Coronary artery (tissue), 2 donors: ENCODE measurements around the gene SNX30.

ENCODE experiments used
- DNase-seq: peaks from one replicate; pipeline ENCODE4 v3.0.0-alpha.2; 2017; ENCODE audit warnings: low spot score
- H3K27ac ChIP-seq, 2 donors: fragments of 200-600 bp; sonication (generic); one replicate each; pipeline ENCODE4 v1.5.1; 2016 to 2019
- H3K4me3 ChIP-seq: fragments of 200-600 bp; sonication (generic); 2 replicates; pipeline ENCODE4 v1.5.1; 2016; ENCODE audit warnings: mild to moderate bottlenecking, moderate library complexity
- TF ChIP-seq, protein P1 (sequence below): fragments of 200-600 bp; sonication (generic); IDR thresholded peaks from one replicate; pipeline ENCODE4 v1.5.1; 2019; ENCODE audit warnings: antibody characterized with exemption

Gene SNX30

DNA sequence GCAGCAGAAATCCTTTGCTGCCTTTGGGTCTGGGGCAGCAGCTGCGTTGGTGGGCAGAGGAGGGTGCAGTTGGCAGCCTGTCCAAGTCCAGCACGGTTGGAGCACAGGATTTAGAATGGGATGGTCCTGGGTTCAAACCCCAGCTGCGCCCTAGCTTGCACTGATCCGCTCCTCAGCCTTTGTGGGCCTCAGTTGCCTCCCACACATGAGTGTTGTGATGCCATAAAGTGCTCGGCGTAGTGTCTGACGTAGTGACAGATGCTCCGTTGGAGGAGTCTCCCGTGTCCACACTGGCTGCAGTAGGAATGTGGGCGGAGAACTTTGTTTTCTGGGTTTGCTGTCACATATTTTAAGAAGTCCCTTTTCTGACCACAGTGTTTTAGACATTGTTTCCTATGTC is 104.1 kb downstream of the SNX30 start:
- no peak overlapping the region for H3K27ac ChIP-seq
- DNase-seq: no peak
- no peak overlapping the region for H3K4me3 ChIP-seq
- TF ChIP-seq, protein P1, sequence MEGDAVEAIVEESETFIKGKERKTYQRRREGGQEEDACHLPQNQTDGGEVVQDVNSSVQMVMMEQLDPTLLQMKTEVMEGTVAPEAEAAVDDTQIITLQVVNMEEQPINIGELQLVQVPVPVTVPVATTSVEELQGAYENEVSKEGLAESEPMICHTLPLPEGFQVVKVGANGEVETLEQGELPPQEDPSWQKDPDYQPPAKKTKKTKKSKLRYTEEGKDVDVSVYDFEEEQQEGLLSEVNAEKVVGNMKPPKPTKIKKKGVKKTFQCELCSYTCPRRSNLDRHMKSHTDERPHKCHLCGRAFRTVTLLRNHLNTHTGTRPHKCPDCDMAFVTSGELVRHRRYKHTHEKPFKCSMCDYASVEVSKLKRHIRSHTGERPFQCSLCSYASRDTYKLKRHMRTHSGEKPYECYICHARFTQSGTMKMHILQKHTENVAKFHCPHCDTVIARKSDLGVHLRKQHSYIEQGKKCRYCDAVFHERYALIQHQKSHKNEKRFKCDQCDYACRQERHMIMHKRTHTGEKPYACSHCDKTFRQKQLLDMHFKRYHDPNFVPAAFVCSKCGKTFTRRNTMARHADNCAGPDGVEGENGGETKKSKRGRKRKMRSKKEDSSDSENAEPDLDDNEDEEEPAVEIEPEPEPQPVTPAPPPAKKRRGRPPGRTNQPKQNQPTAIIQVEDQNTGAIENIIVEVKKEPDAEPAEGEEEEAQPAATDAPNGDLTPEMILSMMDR: no peak

DNA sequence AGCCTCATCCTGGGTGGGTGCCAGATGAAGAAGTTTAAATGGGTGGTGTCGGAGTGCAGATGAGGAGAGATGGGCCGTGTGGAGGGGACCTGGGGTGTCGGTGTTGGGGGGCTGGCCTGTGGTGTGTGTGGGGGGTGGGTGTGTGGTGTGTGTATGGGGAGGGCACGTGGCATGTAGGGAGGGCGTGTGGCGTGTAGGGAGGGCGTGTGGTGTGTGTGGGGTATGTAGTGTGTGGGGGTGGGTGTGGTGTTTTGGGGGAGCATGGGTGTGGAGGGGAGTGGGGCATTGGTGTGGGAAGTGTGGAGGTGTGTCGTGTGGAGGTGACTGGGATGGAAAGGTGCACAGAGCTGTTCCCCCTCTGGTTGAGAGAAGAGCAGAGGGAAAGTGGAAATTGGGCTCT is 105.6 kb downstream of the SNX30 start:
- H3K4me3 ChIP-seq: no peak overlapping the region
- H3K27ac ChIP-seq: no peak overlapping the region
- TF ChIP-seq, protein P1: no peak
- DNase-seq: no peak

DNA sequence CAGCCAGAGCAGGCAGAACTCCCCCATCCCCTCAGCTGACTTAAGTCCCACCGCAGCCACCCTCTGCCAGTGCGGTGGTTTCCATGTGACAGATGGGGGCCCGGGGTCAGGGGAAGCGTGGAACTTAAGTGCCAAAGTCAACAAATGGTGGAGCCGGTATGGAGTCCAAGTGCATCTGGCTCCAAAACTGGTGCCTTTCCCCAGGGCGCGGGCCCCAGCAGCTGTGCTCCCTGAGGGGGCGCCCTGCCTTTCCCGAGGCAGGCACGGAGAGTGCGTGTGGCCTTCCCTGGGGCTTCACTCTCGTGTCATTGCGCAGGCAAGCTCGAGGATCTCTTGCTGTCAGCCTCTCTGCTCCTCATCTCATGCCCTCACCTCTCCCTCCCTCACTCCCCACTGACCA is 106.3 kb downstream of the SNX30 start:
- H3K4me3 ChIP-seq: no peak overlapping the region
- TF ChIP-seq, protein P1: no peak
- no peak overlapping the region for H3K27ac ChIP-seq
- DNase-seq: no peak

DNA sequence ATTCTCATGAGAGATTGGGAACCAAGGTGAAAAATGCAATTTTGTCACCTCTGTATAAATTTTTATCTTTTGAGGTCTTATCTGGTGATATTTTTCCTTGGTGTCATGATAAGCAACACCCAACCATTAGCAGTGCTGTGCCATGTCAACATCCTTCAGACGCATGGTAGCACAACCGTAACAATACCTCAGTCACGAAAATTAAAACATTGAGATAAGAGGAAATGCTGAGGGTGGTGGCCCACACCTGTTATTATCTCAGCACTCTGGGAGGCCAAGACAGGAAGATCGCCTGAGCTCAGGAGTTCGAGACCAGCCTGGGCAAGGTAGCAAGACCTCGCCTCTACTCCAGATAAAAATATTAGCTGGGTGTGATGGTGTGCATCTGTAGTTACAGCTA is 107.4 kb downstream of the SNX30 start:
- H3K4me3 ChIP-seq: no peak overlapping the region
- TF ChIP-seq, protein P1: no peak
- peak overlapping the region in 1 of 2 donors; percentile 26 for H3K27ac ChIP-seq
- DNase-seq: no peak

DNA sequence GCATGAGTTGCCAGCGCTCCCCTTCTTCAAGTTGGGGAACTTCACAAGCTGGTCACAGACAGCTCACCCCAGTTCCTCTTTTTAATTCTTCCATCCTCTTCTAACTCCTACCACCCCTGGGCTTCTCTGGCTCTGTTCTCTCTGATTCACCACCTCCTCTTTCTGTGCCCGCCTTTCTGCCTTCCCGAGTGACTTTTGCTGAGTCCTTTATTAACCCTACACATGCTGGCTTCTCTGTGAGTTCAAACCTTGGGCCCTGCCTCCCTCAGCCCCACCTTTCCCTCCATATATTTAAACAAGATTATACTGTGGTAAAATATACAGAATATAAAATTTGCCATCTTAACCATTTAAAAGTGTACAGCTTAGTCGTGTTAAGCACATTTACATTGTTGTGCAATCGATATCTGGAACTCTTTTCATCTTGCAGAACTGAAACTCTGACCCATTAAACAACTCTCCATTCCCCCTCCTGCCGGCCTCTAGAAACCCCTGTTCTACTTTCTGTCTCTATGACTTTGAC is 108.1 kb downstream of the SNX30 start:
- no peak overlapping the region for H3K4me3 ChIP-seq
- TF ChIP-seq, protein P1: no peak
- peak overlapping the region in 1 of 2 donors; percentile 34 for H3K27ac ChIP-seq
- DNase-seq: no peak

DNA sequence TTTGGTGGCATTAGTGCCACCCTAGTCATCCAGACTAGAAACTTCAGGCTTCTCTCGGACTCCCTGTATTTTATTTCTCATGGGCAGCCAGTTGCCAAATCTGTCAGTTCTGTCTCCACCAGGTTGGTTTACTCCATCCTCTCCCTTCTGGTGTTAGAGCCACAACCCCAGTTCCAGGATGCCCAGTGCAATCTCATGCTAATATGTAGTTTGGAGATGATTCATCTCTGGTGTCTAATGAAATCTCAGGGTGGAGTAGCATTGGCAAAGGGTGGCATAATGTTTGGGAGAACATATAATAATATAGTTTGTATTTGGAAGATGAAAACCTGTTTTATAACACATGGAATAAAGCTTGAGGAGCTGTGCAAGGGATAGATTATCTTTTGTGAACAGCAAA is 109.9 kb downstream of the SNX30 start:
- no peak overlapping the region for H3K27ac ChIP-seq
- no peak overlapping the region for H3K4me3 ChIP-seq
- no peak for DNase-seq
- TF ChIP-seq, protein P1: no peak

DNA sequence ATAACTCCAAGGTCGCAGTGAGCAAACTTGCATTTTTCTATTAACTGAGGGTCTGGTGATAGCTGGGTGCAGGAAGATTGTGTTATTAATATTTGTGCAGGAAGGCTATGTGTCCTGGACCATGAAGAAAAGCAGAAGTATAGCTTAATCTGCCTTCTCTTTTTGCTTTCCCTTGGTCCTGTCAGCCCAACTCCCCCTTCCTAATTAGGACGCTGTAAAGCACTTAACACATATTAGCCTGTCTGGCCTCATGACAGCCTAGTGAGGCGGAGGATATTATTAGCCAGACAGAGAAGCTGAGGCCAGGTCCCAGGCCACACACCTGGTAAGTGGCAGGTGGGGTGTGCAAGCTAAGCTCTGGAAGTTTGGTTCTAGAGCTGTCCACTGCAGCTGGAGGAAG is 110.6 kb downstream of the SNX30 start:
- no peak for DNase-seq
- Histone ChIP-seq H3K27ac (peak overlapping the region in 1 of 2 donors; percentile 83), H3K4me3 (no peak overlapping the region)
- TF ChIP-seq, protein P1: no peak
